ENCODE data around the gene RHBDL3. TPM values are rescaled to one million over a fixed set of nuclear protein-coding genes. Genes with fewer than 3 reads are reported as not detected.

RHBDL3 gene
- polyA plus RNA-seq, 2 of the 4 experiments (the other 2 are of a cell fraction) = 2.0 to 6.6 TPM

DNA sequence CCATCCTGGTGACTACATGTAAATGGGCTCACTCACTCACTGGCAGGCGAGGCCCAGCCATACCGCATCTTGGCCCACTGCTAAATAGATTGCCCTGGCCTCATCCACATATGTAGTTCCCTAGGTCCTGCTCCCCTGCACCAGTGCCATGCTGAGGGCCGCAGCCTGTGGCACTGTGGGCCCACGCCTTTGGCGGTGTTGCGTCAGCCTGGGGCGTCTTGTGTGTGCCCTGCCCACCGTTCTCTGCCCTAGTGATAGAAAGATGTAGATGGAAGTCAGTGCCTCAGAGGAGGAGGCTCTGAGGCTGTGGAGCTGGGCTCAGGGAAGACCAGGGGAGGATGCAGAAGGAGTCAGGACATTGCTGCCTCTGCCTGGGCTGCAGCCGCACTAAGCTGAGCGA, 57.4 kb downstream of the RHBDL3 start:
- no peak for FAIRE-seq

GRCh38 chr17:32323811-32324491, 58.3 kb downstream of the RHBDL3 start:
- ATAC-seq (no peak), DNase-seq (ENCODE audit: low read depth in 1 of 2, low spot score in 1 of 2) (no peak), FAIRE-seq (no peak)
- H3K4me2 ChIP-seq = no peak overlapping the region
- 0 out of 6 replicates have a peak overlapping the region, but pooled peaks of 1 of the 2 experiments have one; percentile 11 for H3K27ac ChIP-seq
- no peaks in the 10 kb centered on the region for H3K4me1 ChIP-seq
- H3K9me3 ChIP-seq = no peaks in the 10 kb centered on the region
- H3K4me3 ChIP-seq = no peak overlapping the region
- WGBS (ENCODE audit: missing lambda C conversion rate) = 50% methylated on average over 11 of the region's 11 CpGs
- POLR2A ChIA-PET = no interaction called here
- CTCF ChIA-PET = interaction anchor here (0.9 to 11.1 kb wide), 5 partner anchors 12 to 120 kb away, joined by 3 to 259 read pairs (median 6); no protein-coding TSS in a partner anchor
- TF ChIP-seq EHMT2 (IDR thresholded peaks at IDR 0.05; ENCODE audit: low read depth) (no peak), HES2 (IDR thresholded peaks at IDR 0.05) (no peak), TFCP2L1 (CRISPR knock-in tag; IDR thresholded peaks at IDR 0.05) (no peak), CHD4 (IDR thresholded peaks at IDR 0.05; ENCODE audit: borderline replicate concordance) (no peak), E2F6 (IDR thresholded peaks at IDR 0.05; ENCODE audit: borderline replicate concordance, low read depth) (no peak), CBX2 (IDR thresholded peaks at IDR 0.05; ENCODE audit: borderline replicate concordance, low read depth) (no peak), MAZ (IDR thresholded peaks at IDR 0.05; ENCODE audit: borderline replicate concordance, low read depth, low read length) (no peak), HOXA7 (CRISPR knock-in tag; IDR thresholded peaks at IDR 0.05) (no peak), HOXB13 (CRISPR knock-in tag; IDR thresholded peaks at IDR 0.05; ENCODE audit: low read depth) (no peak), EHF (CRISPR knock-in tag; IDR thresholded peaks at IDR 0.05) (no peak), FOSL2 (IDR thresholded peaks at IDR 0.05) (no peak), FOSL2 (CRISPR knock-in tag; IDR thresholded peaks at IDR 0.05) (no peak), JUN (IDR thresholded peaks at IDR 0.05) (no peak), BHLHE40 (IDR thresholded peaks at IDR 0.05; ENCODE audit: low read depth, low read length) (no peak)
- TF ChIP-seq, protein P1, sequence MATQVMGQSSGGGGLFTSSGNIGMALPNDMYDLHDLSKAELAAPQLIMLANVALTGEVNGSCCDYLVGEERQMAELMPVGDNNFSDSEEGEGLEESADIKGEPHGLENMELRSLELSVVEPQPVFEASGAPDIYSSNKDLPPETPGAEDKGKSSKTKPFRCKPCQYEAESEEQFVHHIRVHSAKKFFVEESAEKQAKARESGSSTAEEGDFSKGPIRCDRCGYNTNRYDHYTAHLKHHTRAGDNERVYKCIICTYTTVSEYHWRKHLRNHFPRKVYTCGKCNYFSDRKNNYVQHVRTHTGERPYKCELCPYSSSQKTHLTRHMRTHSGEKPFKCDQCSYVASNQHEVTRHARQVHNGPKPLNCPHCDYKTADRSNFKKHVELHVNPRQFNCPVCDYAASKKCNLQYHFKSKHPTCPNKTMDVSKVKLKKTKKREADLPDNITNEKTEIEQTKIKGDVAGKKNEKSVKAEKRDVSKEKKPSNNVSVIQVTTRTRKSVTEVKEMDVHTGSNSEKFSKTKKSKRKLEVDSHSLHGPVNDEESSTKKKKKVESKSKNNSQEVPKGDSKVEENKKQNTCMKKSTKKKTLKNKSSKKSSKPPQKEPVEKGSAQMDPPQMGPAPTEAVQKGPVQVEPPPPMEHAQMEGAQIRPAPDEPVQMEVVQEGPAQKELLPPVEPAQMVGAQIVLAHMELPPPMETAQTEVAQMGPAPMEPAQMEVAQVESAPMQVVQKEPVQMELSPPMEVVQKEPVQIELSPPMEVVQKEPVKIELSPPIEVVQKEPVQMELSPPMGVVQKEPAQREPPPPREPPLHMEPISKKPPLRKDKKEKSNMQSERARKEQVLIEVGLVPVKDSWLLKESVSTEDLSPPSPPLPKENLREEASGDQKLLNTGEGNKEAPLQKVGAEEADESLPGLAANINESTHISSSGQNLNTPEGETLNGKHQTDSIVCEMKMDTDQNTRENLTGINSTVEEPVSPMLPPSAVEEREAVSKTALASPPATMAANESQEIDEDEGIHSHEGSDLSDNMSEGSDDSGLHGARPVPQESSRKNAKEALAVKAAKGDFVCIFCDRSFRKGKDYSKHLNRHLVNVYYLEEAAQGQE (IDR thresholded peaks at IDR 0.05) = no peak

More for the DNA sequence above, 57.4 kb downstream of the RHBDL3 start:
- ATAC-seq = no peak
- no peak overlapping the region for H3K4me2 ChIP-seq
- WGBS (ENCODE audit: missing lambda C conversion rate) = 95% methylated on average over 10 of the region's 10 CpGs
- POLR2A ChIA-PET = interaction anchor here (0.6 kb wide), 1 partner anchor 27 kb away, joined by 3 read pairs; no protein-coding TSS in a partner anchor
- CTCF ChIA-PET = interaction anchor here (1.4 to 11.1 kb wide), 4 partner anchors 12 to 120 kb away, joined by 3 to 259 read pairs (median 24); no protein-coding TSS in a partner anchor
- H3K4me3 ChIP-seq = no peak overlapping the region
- no peak overlapping the region for H3K27ac ChIP-seq
- no peaks in the 10 kb centered on the region for H3K4me1 ChIP-seq
- no peak for DNase-seq (ENCODE audit: low read depth in 1 of 2, low spot score in 1 of 2)
- TF ChIP-seq USF2 (IDR thresholded peaks at IDR 0.05) = no peak
- no peak for TF ChIP-seq BCL3 (IDR thresholded peaks at IDR 0.05)
- TF ChIP-seq JUN (IDR thresholded peaks at IDR 0.05) = no peak
- no peak for TF ChIP-seq NR3C1 (IDR thresholded peaks at IDR 0.05)
- no peak for TF ChIP-seq HES2 (IDR thresholded peaks at IDR 0.05)
- TF ChIP-seq MYC (IDR thresholded peaks at IDR 0.05; ENCODE audit: borderline replicate concordance, low read length) = no peak
- TF ChIP-seq, protein P2, sequence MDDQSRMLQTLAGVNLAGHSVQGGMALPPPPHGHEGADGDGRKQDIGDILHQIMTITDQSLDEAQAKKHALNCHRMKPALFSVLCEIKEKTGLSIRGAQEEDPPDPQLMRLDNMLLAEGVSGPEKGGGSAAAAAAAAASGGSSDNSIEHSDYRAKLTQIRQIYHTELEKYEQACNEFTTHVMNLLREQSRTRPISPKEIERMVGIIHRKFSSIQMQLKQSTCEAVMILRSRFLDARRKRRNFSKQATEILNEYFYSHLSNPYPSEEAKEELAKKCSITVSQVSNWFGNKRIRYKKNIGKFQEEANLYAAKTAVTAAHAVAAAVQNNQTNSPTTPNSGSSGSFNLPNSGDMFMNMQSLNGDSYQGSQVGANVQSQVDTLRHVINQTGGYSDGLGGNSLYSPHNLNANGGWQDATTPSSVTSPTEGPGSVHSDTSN (IDR thresholded peaks at IDR 0.05) = no peak
- no peak for TF ChIP-seq ESRRA (IDR thresholded peaks at IDR 0.05; ENCODE audit: borderline replicate concordance, low read length)
- no peak for TF ChIP-seq HOXB5 (CRISPR knock-in tag; IDR thresholded peaks at IDR 0.05)
- no peak for TF ChIP-seq FOXS1 (CRISPR knock-in tag; IDR thresholded peaks at IDR 0.05)
- TF ChIP-seq MAX (IDR thresholded peaks at IDR 0.05) = no peak
- no peak for TF ChIP-seq ZNF302 (CRISPR knock-in tag; IDR thresholded peaks at IDR 0.05)
- no peak for TF ChIP-seq SMC3 (IDR thresholded peaks at IDR 0.05)
- TF ChIP-seq HOXB13 (CRISPR knock-in tag; IDR thresholded peaks at IDR 0.05; ENCODE audit: low read depth) = no peak
- no peak for TF ChIP-seq PHF8 (IDR thresholded peaks at IDR 0.05; ENCODE audit: borderline replicate concordance, low read depth)
- no peak for TF ChIP-seq ZC3H11A (IDR thresholded peaks at IDR 0.05)
- TF ChIP-seq CHD4 (IDR thresholded peaks at IDR 0.05; ENCODE audit: borderline replicate concordance) = no peak
- no peaks in the 10 kb centered on the region for H3K9me3 ChIP-seq

All from A549 (cell line).